HepG2 (cell line): Measurements from ENCODE around the gene TXNRD1. TPM values are rescaled to one million over a fixed set of nuclear protein-coding genes. Genes with fewer than 3 reads are reported as not detected.

Experiments used
- ATAC-seq: fragments of 200-7000 bp; cut with Tn5 transposase; 3 replicates; pipeline ENCODE4 v1.9.1; 2020; ENCODE audit warnings: mild to moderate bottlenecking, moderate library complexity
- BruUV-seq: library from RNA; stranded (reverse); fragments of 400-500 nt; replicated peaks from 2 replicates; lab custom pipeline; 2021; lab: Mats Ljungman, UMichigan
- CTCF ChIA-PET: fragments of 300-600 bp; formaldehyde crosslinking; extraction: SDS; loops from one replicate; lab custom pipeline; 2021; ENCODE audit warnings: low total read pairs, inconsistent platforms, low intra/inter-chr PET ratio; lab: Yijun Ruan, JAX
- POLR2A ChIA-PET: fragments of 350-600 bp; sonication (Branson Sonifier 250); formaldehyde crosslinking; loops from one replicate; lab custom pipeline; 2020; ENCODE audit warnings: antibody characterized with exemption, inconsistent platforms; lab: Yijun Ruan, JAX
- DNase-seq: peaks from one replicate; pipeline ENCODE4 v3.0.0-alpha.2; 2015; ENCODE audit warnings: low spot score
- FAIRE-seq: peaks from 3 replicates; lab custom pipeline; 2011; peaks lifted over from hg19 to GRCh38; lab: Jason Lieb, UNC
- H2AFZ ChIP-seq: one replicate; pipeline ENCODE4 v1.6.1; 2011; ENCODE audit warnings: low read length, inconsistent platforms
- H3K27ac ChIP-seq: fragments of 300-600 bp; 3 replicates; pipeline ENCODE4 v1.8.0; 2011; ENCODE audit warnings: mixed run types, mild to moderate bottlenecking, mixed read lengths, low read length, inconsistent platforms; ENCODE audit not compliant: insufficient read depth; ENCODE audit errors: extremely low read length
- H3K27me3 ChIP-seq, 2 experiments: fragments of 200-600 bp in 1 of 2; 2 replicates in 1 of 2; 3 replicates in 1 of 2; pipeline versions ENCODE4 v1.6.0 to v1.8.0; 2011; ENCODE audit warnings: low read length in 2 of 2, mild to moderate bottlenecking in 2 of 2, moderate library complexity in 2 of 2, inconsistent platforms in 1 of 2; ENCODE audit not compliant: insufficient read depth in 2 of 2, control insufficient read depth in 1 of 2
- H3K36me3 ChIP-seq, 2 experiments: fragments of 200-600 bp in 1 of 2; replicated peaks in 1 of 2; 2 replicates in 1 of 2; 3 replicates in 1 of 2; pipeline versions ENCODE4 v1.5.1 to v1.8.0; 2011; ENCODE audit warnings: low read length in 2 of 2, inconsistent platforms in 1 of 2; ENCODE audit not compliant: insufficient read depth in 2 of 2, control insufficient read depth in 1 of 2
- H3K4me1 ChIP-seq: 2 replicates; pipeline ENCODE4 v1.5.1; 2012; ENCODE audit warnings: low read length, inconsistent platforms; ENCODE audit not compliant: insufficient read depth
- H3K4me2 ChIP-seq: 2 replicates; pipeline ENCODE4 v1.6.0; 2011; ENCODE audit warnings: low read depth, low read length, inconsistent platforms
- H3K4me3 ChIP-seq, 3 experiments: fragments of 200-600 bp in 1 of 3; sonication (generic), shearing (Covaris generic) in 1 of 3; replicated peaks in 1 of 3; 2 replicates each; pipeline ENCODE4 v1.5.1; 2011 to 2016; ENCODE audit warnings: low read length in 3 of 3, inconsistent platforms in 2 of 3, low read depth in 2 of 3, mild to moderate bottlenecking in 2 of 3, control low read depth in 1 of 3, mixed read lengths in 1 of 3; ENCODE audit not compliant: insufficient read depth in 1 of 3
- H3K79me2 ChIP-seq: one replicate; pipeline ENCODE4 v1.6.1; 2011; ENCODE audit warnings: low read length, inconsistent platforms; ENCODE audit not compliant: insufficient read depth
- H3K9ac ChIP-seq: 2 replicates; pipeline ENCODE4 v1.6.0; 2011; ENCODE audit warnings: mild to moderate bottlenecking, low read depth, low read length, inconsistent platforms; ENCODE audit not compliant: insufficient read depth
- H3K9me3 ChIP-seq: 2 replicates; pipeline ENCODE4 v1.5.1; 2012; ENCODE audit warnings: mild to moderate bottlenecking, low read length
- H4K20me1 ChIP-seq: 2 replicates; pipeline ENCODE4 v1.6.0; 2011; ENCODE audit warnings: inconsistent platforms, mild to moderate bottlenecking, low read length, moderate library complexity; ENCODE audit not compliant: insufficient read depth
- KDM5A ChIP-seq: fragments of 200-600 bp; sonication (generic); IDR thresholded peaks from 2 replicates; pipeline ENCODE4 v1.7.0; 2018; ENCODE audit warnings: antibody characterized with exemption, mild to moderate bottlenecking, low read length, borderline replicate concordance
- MAFK ChIP-seq, 2 experiments: IDR thresholded peaks in 1 of 2; conservative IDR thresholded peaks in 1 of 2; 2 replicates each; pipeline ENCODE4 v1.6.1; 2011; ENCODE audit warnings: improper control_type of control experiment in 2 of 2, low read length in 2 of 2
- MTA3 ChIP-seq: sonication (generic); formaldehyde crosslinking; IDR thresholded peaks from 2 replicates; pipeline ENCODE4 v1.4.0; 2020; ENCODE audit warnings: missing genetic modification reagents
- NFRKB ChIP-seq: fragments of 450-650 bp; IDR thresholded peaks from 2 replicates; pipeline ENCODE4 v1.6.1; 2017
- PRDM15 ChIP-seq: sonication (generic); formaldehyde crosslinking; IDR thresholded peaks from 2 replicates; pipeline ENCODE4 v1.4.0; 2020; ENCODE audit warnings: missing genetic modification reagents
- SMYD3 ChIP-seq: sonication (generic); formaldehyde crosslinking; IDR thresholded peaks from 2 replicates; pipeline ENCODE4 v1.8.1; 2023; ENCODE audit warnings: mild to moderate bottlenecking, missing genetic modification reagents
- TOE1 ChIP-seq: sonication (generic); formaldehyde crosslinking; IDR thresholded peaks from 2 replicates; pipeline ENCODE4 v1.4.0; 2020; ENCODE audit warnings: mild to moderate bottlenecking, missing genetic modification reagents
- YY1 ChIP-seq: IDR thresholded peaks from 2 replicates; pipeline ENCODE4 v1.6.1; 2011; ENCODE audit warnings: low read length, low read depth, moderate library complexity, mild to moderate bottlenecking; ENCODE audit not compliant: insufficient read depth, insufficient replicate concordance
- ZBTB46 ChIP-seq: sonication (generic); formaldehyde crosslinking; IDR thresholded peaks from 2 replicates; pipeline ENCODE4 v1.4.0; 2020; ENCODE audit warnings: mild to moderate bottlenecking, missing genetic modification reagents, borderline replicate concordance
- ZNF609 ChIP-seq: sonication (generic); formaldehyde crosslinking; IDR thresholded peaks from 2 replicates; pipeline ENCODE4 v1.4.0; 2020; ENCODE audit warnings: mild to moderate bottlenecking, missing genetic modification reagents, borderline replicate concordance
- ZNF781 ChIP-seq: sonication (generic); formaldehyde crosslinking; IDR thresholded peaks from 2 replicates; pipeline ENCODE4 v1.5.1; 2020; ENCODE audit warnings: borderline replicate concordance, mild to moderate bottlenecking, missing genetic modification reagents; ENCODE audit errors: not compliant biosample characterization
- ZNF800 ChIP-seq: sonication (generic); formaldehyde crosslinking; IDR thresholded peaks from 2 replicates; pipeline ENCODE4 v1.4.0; 2020; ENCODE audit warnings: missing genetic modification reagents
- WGBS: methylation state at CpG from one replicate; pipeline ENCODE4 v1.1.6; 2017; ENCODE audit warnings: low lambda C conversion rate; 5-methylcytosine and 5-hydroxymethylcytosine counted together
- in situ Hi-C: cut with HindIII; loops from 2 replicates; pipeline ENCODE4 v1.10.0; 2017; ENCODE audit warnings: low pct_unique_long_range_greater_than_20kb; ENCODE audit not compliant: extremely low pct_ligation_motif_present
- intact Hi-C: fragments of 100-400 bp; cut with micrococcal nuclease; formaldehyde crosslinking; loops from one replicate; pipeline ENCODE4 v1.10.0; 2022; ENCODE audit not compliant: unreplicated experiment
- polyA plus RNA-seq, 8 experiments: library from polyadenylated mRNA; depleted of rRNA in 3 of 8; stranded (reverse) in 7 of 8; unstranded in 1 of 8; fragments of >200 nt; fragmentation: Illumina TruSeq in 4 of 8; extraction: Trizol in 4 of 8; gene quantifications; 2 replicates each; pipeline versions ENCODE4 v1.2.1 to v1.2.3, GENCODE V29; 2011 to 2016; ENCODE audit warnings: low read depth in 4 of 8, missing spikeins in 1 of 8, mixed read lengths in 1 of 8; ENCODE audit not compliant: insufficient read depth in 1 of 8
- total RNA-seq, 5 experiments: library from RNA; depleted of rRNA; stranded (reverse); fragments of >200 nt; fragmentation: Illumina TruSeq; extraction: Trizol; gene quantifications; 2 replicates each; pipeline ENCODE4 v1.2.3, GENCODE V29; 2016; ENCODE audit warnings: low read depth in 1 of 5

TXNRD1 gene
- total and polyA plus RNA-seq, 2 of the 13 experiments (the other 11 are each of a cell fraction or from before 2014, with no cell fraction given) = 54.0 to 190 TPM

- no peak overlapping the region for H3K27ac ChIP-seq
- CTCF ChIA-PET = no interaction called here
- ATAC-seq = no peak
- no peak overlapping the region for H3K9ac ChIP-seq
- no peak overlapping the region for H2AFZ ChIP-seq
- DNase-seq = no peak
- H3K9me3 ChIP-seq = no peaks in the 10 kb centered on the region
- no peak overlapping the region for H3K4me3 ChIP-seq
- peaks cover 19% of the 10 kb centered on the region for H3K4me1 ChIP-seq
- H3K4me2 ChIP-seq = no peak overlapping the region
- no peaks in the 10 kb centered on the region for H3K36me3 ChIP-seq
- H3K79me2 ChIP-seq = no peaks in the 10 kb centered on the region
- 96% methylated on average over 6 of the region's 6 CpGs for WGBS
- in situ Hi-C loops = no loop called here
- no peaks in the 10 kb centered on the region for H4K20me1 ChIP-seq
- no TSS peak for BruUV-seq
- intact Hi-C loops = no loop called here
- peaks cover 0 to 10% of the 10 kb centered on the region in 2 experiments; a peak in 1 of 5 replicates for H3K27me3 ChIP-seq
- POLR2A ChIA-PET = no interaction called here
- no peak for FAIRE-seq
- TF ChIP-seq YY1 = no peak
- no peak for TF ChIP-seq ZNF800
- TF ChIP-seq MTA3 (CRISPR knock-in tag) = no peak
- no peak for TF ChIP-seq NFRKB
- no peak for TF ChIP-seq KDM5A
- TF ChIP-seq MAFK (conservative IDR thresholded peaks at IDR 0.05 in 1 of 2, IDR thresholded peaks at IDR 0.05 in 1 of 2; ENCODE audit: low read length in 2 of 2) = no peak
- TF ChIP-seq TOE1 (CRISPR knock-in tag) = no peak
- no peak for TF ChIP-seq ZNF781 (CRISPR knock-in tag)
- TF ChIP-seq PRDM15 (CRISPR knock-in tag) = no peak
- TF ChIP-seq ZNF609 (CRISPR knock-in tag) = no peak
- TF ChIP-seq SMYD3 (CRISPR knock-in tag) = no peak
- no peak for TF ChIP-seq ZBTB46
These were observed 5.4 kb downstream of the TXNRD1 start for GRCh38 chr12:104220931-104221330.
